CD4-positive, alpha-beta T cell treated with Interleukin-4 for 1 hour (primary cell): ENCODE results near the gene GRB10.
"Not testable (repeated sequence)": the region's sequence is repeated elsewhere in the genome, so short reads cannot be mapped to it uniquely, and the experiment has no call there.

Experiments used
- DNase-seq, 2 donors: peaks; one replicate each; pipeline ENCODE4 v3.0.0-alpha.2; 2020 to 2022

GRB10 gene

DNA sequence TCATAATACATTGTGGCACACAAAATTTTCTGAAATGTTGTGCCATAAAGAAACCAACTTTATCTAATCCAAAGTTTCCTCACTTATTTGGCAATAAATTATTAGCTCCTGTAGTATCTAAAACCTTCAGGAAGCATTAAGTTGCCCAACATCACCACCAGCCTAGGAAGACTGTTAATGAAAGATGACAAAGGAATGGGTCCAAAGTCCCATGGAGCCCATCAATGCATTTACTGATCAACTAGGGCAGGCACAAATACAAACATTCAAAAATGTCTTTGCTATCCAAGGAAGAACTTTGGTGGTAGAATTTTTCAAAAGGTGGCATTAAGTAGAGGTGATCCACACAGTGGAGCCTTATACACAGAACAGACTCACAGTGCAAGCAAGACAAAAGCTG lies 4.5 kb downstream of the GRB10 start:
- no peak for DNase-seq

GRCh38 chr7:50775836-50776235 lies 6.9 kb downstream of the GRB10 start:
- DNase-seq = no peak

GRCh38 chr7:50775231-50775630 lies 7.5 kb downstream of the GRB10 start:
- no peak for DNase-seq

DNA sequence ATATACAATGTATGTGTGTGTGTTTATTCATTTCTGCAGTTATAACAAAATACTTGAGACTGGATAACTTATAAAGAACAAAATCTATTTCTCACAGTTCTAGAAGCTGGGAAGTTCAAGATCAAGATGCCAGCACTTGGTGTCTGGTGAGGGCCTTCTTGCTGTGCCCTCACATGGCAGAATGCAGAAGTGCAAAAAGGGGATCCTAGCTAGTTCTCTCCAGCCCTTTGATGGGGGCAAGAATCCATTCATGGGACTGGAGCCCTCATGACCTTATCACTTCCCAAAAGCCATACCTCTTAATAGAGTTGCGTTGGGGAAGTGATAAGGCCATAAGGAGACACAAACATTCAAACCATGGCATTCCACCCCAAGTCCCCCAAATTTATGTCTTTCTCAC lies 8.4 kb downstream of the GRB10 start:
- no peak for DNase-seq

GRCh38 chr7:50773071-50773470 lies 9.6 kb downstream of the GRB10 start:
- not testable (repeated sequence) for DNase-seq

DNA sequence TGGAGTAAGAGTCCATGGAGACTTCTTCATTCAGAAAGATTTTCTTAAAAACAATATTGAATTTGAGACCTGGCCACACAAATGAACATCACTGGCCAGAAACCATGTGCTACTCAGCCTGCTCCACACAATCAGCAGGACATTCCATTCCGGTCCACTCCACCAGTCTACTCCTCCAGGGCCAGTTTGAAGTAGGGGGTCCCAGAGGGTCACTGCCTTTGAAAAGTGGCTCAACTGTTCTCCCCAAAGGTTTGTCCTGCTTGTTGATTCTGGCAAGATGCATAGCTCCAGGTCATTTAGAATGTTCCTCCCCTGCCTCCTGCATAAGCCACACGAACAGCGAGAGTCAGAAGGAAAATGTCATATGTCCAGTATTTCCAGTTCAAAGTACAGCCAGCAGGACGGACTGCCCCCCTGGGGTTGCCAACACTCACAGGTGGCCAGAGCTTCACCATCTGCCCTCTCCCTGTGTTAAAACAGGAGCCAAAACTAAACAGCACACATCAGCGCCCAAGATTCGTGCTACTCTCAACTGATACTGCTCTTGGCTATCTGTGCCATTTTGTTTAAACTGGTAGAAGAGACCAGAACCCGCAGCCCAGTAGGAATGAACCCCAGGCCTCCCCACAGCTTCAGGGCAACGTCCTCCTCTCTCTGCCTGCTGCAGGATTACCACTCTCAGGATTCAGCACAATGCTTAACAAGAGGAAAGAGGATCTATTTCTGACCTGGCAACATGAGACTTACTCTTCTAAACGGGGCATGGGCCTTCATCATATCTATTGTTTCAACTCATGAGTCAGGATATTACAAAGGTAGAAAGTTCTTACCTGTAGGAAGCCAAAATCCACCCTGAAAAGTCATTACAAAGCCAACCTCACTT lies 11.3 kb downstream of the GRB10 start:
- no peak for DNase-seq

GRCh38 chr7:50768485-50769474 lies 13.9 kb downstream of the GRB10 start:
- no peak for DNase-seq

GRCh38 chr7:50766849-50767207 lies 15.9 kb downstream of the GRB10 start:
- no peak for DNase-seq

GRCh38 chr7:50766106-50766848 lies 16.4 kb downstream of the GRB10 start:
- DNase-seq = no peak

DNA sequence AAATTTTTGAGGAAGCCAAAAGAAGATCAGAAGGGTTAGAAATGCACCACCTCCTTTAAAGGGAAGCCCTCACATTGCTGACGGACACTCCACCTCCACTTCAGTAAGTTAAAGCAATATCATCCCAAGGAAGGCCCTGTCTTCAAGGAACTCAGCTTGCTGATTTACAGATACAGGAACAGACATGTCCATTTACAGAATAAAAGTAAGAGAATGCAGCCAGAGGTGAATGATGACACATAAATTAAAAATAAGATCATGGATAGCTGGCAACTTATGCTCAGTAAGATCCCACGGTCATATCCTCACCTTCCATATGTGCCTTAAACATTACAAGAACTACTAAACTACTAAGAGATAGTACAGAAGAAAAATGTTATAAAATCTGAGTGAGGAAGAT lies 20.4 kb downstream of the GRB10 start:
- no peak for DNase-seq

DNA sequence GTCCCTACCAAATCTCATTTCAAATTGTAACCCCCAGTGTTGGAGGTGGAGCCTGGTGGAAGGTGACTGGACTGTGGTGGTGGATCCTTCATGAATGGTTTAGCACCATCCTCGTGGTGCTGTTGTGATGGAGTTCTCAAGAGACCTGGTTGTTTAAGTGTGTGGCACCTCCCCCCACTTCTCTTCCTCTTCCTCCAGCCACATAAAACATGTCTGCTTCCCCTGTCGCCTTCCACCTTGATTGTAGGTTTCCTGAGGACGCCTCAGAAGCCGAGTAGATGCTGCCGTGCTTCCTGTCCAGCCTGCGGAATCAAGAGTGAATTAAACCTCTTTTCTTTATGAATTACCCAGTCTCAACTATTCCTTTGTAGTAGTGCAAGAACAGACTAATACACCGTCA lies 21.0 kb downstream of the GRB10 start:
- no peak for DNase-seq

- no peak for DNase-seq
These were observed 24.8 kb downstream of the GRB10 start for GRCh38 chr7:50757703-50758390.

GRCh38 chr7:50756180-50756579 lies 26.5 kb downstream of the GRB10 start:
- no peak for DNase-seq

- no peak for DNase-seq
These were observed 28.0 kb downstream of the GRB10 start for GRCh38 chr7:50754684-50755083.

DNA sequence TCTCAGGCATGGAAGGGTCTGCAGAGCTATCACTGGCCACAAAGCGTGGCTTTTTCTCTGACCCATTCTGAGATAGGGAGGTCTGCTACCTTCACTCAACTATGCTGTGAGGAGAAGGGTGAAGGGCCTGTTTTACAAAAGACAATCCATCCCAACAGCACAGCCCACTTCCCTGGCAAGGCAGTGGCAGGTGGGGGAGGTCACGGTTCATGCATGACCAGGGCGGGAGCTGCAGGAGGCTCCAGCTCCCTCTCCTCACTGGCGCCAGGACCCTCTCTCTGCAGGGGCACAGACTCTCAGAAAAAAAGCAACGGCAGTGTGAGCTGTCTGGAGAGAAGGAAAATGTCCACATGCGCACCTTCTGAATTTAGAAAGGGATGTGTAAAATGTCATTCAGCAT lies 28.5 kb downstream of the GRB10 start:
- DNase-seq = no peak

- no peak for DNase-seq
These were observed 30.3 kb downstream of the GRB10 start for GRCh38 chr7:50752422-50752821.

DNA sequence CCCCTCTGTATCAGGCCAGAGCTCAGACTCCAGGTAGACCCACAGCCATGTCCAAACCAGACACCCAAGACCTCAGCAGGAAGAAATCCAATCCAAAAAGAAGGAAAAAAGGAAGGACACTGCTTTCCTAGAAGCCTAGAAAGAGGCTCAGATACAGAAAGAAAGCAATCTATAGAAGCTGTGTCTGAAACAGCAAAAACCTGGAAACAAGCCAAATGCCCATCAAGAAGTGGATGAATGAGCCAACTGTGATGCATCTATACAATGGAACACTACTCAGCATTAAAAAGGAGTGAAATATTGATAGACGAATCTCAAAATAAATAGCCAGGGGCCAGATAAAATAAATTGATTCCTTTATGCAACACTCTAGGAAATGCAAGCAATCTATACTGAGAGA lies 31.6 kb downstream of the GRB10 start:
- DNase-seq = no peak

GRCh38 chr7:50749896-50750295 lies 32.8 kb downstream of the GRB10 start:
- DNase-seq = no peak

DNA sequence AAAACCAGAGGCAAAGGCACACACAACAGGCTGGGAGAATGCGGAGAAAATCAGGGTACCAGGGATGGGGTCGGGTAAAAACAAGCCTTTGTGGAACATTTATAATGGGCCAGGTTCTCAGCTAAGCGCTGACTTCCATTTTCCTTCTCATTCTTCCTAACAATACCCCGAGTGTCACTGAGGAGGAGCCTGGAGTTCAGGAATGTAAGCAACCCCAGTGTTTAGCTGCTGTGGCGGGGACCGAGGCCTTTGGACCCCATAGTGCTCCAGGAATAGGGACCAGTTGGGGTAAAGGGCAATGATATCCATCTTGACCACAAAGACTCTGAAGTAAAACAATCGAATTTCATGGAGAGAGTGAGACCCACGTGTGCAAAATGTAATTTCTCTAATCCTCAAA lies 34.2 kb downstream of the GRB10 start:
- no peak for DNase-seq

GRCh38 chr7:50745835-50746234 lies 36.9 kb downstream of the GRB10 start:
- no peak for DNase-seq

DNA sequence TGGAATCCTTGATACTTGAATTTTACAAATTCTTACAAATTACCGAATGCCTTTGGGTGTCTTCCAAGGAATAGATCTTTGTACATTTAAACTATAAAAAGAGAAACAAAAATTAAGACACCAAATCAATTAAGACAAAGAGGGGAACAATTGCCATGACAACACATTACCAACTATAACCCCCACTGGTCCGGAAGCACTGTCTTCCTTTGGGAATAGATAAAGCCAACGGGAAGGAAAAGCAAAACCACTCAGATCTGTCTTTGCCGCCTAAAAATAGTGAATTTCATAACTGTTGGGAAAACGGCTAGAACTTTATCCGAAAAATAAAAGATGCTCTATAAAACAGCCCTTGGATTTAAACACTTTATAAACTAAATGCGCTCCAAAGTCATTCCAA lies 37.4 kb downstream of the GRB10 start:
- DNase-seq = no peak

DNA sequence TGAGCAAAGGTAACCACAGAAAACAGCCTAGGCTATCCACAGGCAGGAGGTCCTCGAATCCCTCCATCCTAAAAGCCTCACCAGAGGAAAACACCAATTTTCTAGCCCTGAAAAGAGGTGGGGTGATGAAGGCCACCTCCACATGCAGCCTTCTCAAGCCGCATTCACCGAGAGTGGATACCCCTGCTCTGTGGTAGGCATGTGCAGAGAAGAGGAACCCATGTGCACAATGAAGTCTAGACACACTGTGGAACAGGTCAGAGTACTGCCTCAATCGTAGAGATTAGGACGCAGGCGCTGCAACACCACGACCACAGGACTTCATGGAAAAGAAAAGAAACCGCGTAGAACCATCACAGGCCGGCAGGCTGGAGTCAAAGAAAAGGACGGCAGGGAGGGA lies 38.8 kb downstream of the GRB10 start:
- DNase-seq = no peak

GRCh38 chr7:50743016-50743415 lies 39.7 kb downstream of the GRB10 start:
- DNase-seq = no peak
